Panc1 (cell line): ENCODE measurements around the gene ARMC8. TPM values are rescaled to one million over a fixed set of nuclear protein-coding genes. Genes with fewer than 3 reads are reported as not detected.
A peak's percentile ranks its signal among the peaks of the same experiment; 100 is the strongest.

Source experiments
- ATAC-seq: fragments of 200-7000 bp; cut with Tn5 transposase; 2 replicates; pipeline ENCODE4 v1.9.1; 2020; ENCODE audit warnings: mild to moderate bottlenecking, moderate library complexity
- BruUV-seq: library from RNA; stranded (reverse); fragments of 400-500 nt; replicated peaks from 2 replicates; lab custom pipeline; 2021; lab: Mats Ljungman, UMichigan
- CTCF ChIA-PET: fragments of 300-600 bp; sonication (Branson Sonifier 250); formaldehyde crosslinking; loops from one replicate; lab custom pipeline; 2022; ENCODE audit warnings: antibody characterized with exemption; lab: Charles Lee
- POLR2A ChIA-PET: fragments of 300-600 bp; sonication (Branson Sonifier 250); formaldehyde crosslinking; loops from one replicate; lab custom pipeline; 2022; ENCODE audit warnings: antibody characterized with exemption; lab: Charles Lee
- DNase-seq: peaks from one replicate; pipeline ENCODE4 v3.0.0-alpha.2; 2010; ENCODE audit warnings: low read depth, low spot score
- H3K27ac ChIP-seq: 2 replicates; pipeline ENCODE4 v1.5.1; 2011; ENCODE audit warnings: mild to moderate bottlenecking, low read length, inconsistent platforms
- H3K27me3 ChIP-seq: fragments of 200-500 bp; sonication (Bioruptor generic); 2 replicates; pipeline ENCODE4 v1.6.0; 2014; ENCODE audit warnings: low read length, inconsistent platforms; ENCODE audit not compliant: control insufficient read depth, insufficient read depth
- H3K36me3 ChIP-seq: fragments of 200-500 bp; sonication (Bioruptor generic); 2 replicates; pipeline ENCODE4 v1.5.1; 2014; ENCODE audit warnings: inconsistent platforms, mild to moderate bottlenecking, low read length, moderate library complexity; ENCODE audit not compliant: control insufficient read depth, insufficient read depth
- H3K4me1 ChIP-seq: 2 replicates; pipeline ENCODE4 v1.5.1; 2011; ENCODE audit warnings: inconsistent platforms, mild to moderate bottlenecking, low read length, moderate library complexity; ENCODE audit not compliant: control insufficient read depth, insufficient read depth
- H3K4me3 ChIP-seq, 2 experiments: 2 replicates each; pipeline ENCODE4 v1.5.1; 2011 to 2012; ENCODE audit warnings: low read depth in 2 of 2, low read length in 2 of 2, mild to moderate bottlenecking in 2 of 2, inconsistent platforms in 1 of 2, moderate library complexity in 1 of 2
- H3K9me3 ChIP-seq: fragments of 200-500 bp; sonication (Bioruptor generic); 2 replicates; pipeline ENCODE4 v1.5.1; 2014; ENCODE audit warnings: low read depth, mild to moderate bottlenecking, inconsistent platforms, low read length, moderate library complexity; ENCODE audit not compliant: control insufficient read depth, insufficient read depth
- CTCF ChIP-seq: fragments of 450-650 bp; IDR thresholded peaks from 2 replicates; pipeline ENCODE4 v1.5.1; 2017; ENCODE audit warnings: mild to moderate bottlenecking
- POLR2AphosphoS5 ChIP-seq: IDR thresholded peaks from 2 replicates; pipeline ENCODE4 v1.6.1; 2012; ENCODE audit warnings: mild to moderate bottlenecking, low read depth, low read length, moderate library complexity
- REST ChIP-seq, 2 experiments: IDR thresholded peaks; 2 replicates each; pipeline ENCODE4 v1.6.1; 2011 to 2012; ENCODE audit warnings: low read depth in 2 of 2, control low read depth in 1 of 2, low read length in 1 of 2, mild to moderate bottlenecking in 1 of 2, moderate library complexity in 1 of 2; ENCODE audit not compliant: insufficient read depth in 1 of 2
- SIN3A ChIP-seq: IDR thresholded peaks from 2 replicates; pipeline ENCODE4 v1.6.1; 2012; ENCODE audit warnings: low read depth, mild to moderate bottlenecking, low read length, moderate library complexity, borderline replicate concordance; ENCODE audit not compliant: insufficient read depth
- TCF7L2 ChIP-seq: IDR thresholded peaks from 2 replicates; pipeline ENCODE4 v1.6.1; 2011; ENCODE audit warnings: mild to moderate bottlenecking, low read depth, low read length, inconsistent platforms
- in situ Hi-C: cut with HindIII; loops from 2 replicates; pipeline ENCODE4 v1.10.0; 2016; ENCODE audit warnings: low sequenced_read_pairs, low pct_unique_long_range_greater_than_20kb
- intact Hi-C: fragments of 100-400 bp; cut with micrococcal nuclease; formaldehyde crosslinking; loops from one replicate; pipeline ENCODE4 v1.10.0; 2022; ENCODE audit not compliant: unreplicated experiment
- total RNA-seq: library from RNA; stranded (reverse); gene quantifications from one replicate; pipeline ENCODE4 v1.2.1, GENCODE V29; 2021; ENCODE audit not compliant: unreplicated experiment

Gene ARMC8
- total RNA-seq, 1 experiment from 2014 or later = 56.0 TPM

- no peak for ATAC-seq
- ChIA-PET CTCF (interaction anchor here (0.6 to 0.7 kb wide), 2 partner anchors 23 to 37 kb away, joined by 4 read pairs; no protein-coding TSS in a partner anchor), POLR2A (no interaction called here)
- in situ Hi-C loops (no loop called here), intact Hi-C loops (no loop called here)
- BruUV-seq = no TSS peak
- peaks cover 3% of the 10 kb centered on the region for H3K4me1 ChIP-seq
- H3K27ac ChIP-seq = no peak overlapping the region; the same call in 1 of the 2 replicates
- no peak for TF ChIP-seq TCF7L2
- no peak for TF ChIP-seq POLR2AphosphoS5
- TF ChIP-seq CTCF = no peak
- no peak for TF ChIP-seq REST (IDR thresholded peaks at IDR 0.05; ENCODE audit: insufficient read depth in 1 of 2, low read depth in 2 of 2, low read length in 1 of 2)
- TF ChIP-seq SIN3A = no peak
- H3K27me3 ChIP-seq = no peaks in the 10 kb centered on the region
- H3K4me3 ChIP-seq = no peak overlapping the region
- no peak for DNase-seq
- no peaks in the 10 kb centered on the region for H3K9me3 ChIP-seq
- peaks cover 21% of the 10 kb centered on the region; the same call in 1 of the 2 replicates for H3K36me3 ChIP-seq
Observed at GRCh38 chr3:138172625-138173024, 14.5 kb upstream of the ARMC8 start.

- H3K4me3 ChIP-seq = peak overlapping the region; percentile 87 to 97
- ATAC-seq (peak; percentile 8), DNase-seq (no peak)
- ChIA-PET POLR2A (interaction anchor here (0.6 to 1.2 kb wide), 4 partner anchors 23 to 398 kb away, joined by 3 to 9 read pairs (median 6); no protein-coding TSS in a partner anchor), CTCF (interaction anchor here (0.7 kb wide), 1 partner anchor 275 kb away, joined by 3 read pairs; no protein-coding TSS in a partner anchor)
- peak overlapping the region; percentile 89 for H3K27ac ChIP-seq
- intact Hi-C loops (no loop called here), in situ Hi-C loops (no loop called here)
- TF ChIP-seq POLR2AphosphoS5 = no peak
- no peak for TF ChIP-seq CTCF
- no peak for TF ChIP-seq SIN3A
- TF ChIP-seq REST (IDR thresholded peaks at IDR 0.05; ENCODE audit: insufficient read depth in 1 of 2, low read depth in 2 of 2, low read length in 1 of 2) = no peak
- no peak for TF ChIP-seq TCF7L2
- peaks cover 3% of the 10 kb centered on the region for H3K4me1 ChIP-seq
- BruUV-seq = no TSS peak
- H3K36me3 ChIP-seq = peaks cover 21% of the 10 kb centered on the region; the same call in 1 of the 2 replicates
- no peaks in the 10 kb centered on the region for H3K27me3 ChIP-seq
- H3K9me3 ChIP-seq = no peaks in the 10 kb centered on the region
Observed at GRCh38 chr3:138173769-138174420, 13.2 kb upstream of the ARMC8 start.
